CD14-positive monocyte (primary cell): ENCODE measurements around the gene TRIM3. TPM values are rescaled to one million over a fixed set of nuclear protein-coding genes. Genes with fewer than 3 reads are reported as not detected.

Experiments
- DNase-seq, 3 donors: peaks; one replicate each; pipeline ENCODE4 v3.0.0-alpha.2; 2011 to 2022
- H2AFZ ChIP-seq: 2 replicates; pipeline ENCODE4 v1.6.0; 2012; ENCODE audit warnings: mild to moderate bottlenecking, low read depth, low read length, inconsistent platforms; ENCODE audit not compliant: insufficient read depth, poor library complexity, severe bottlenecking
- H3K27ac ChIP-seq, 2 donors: 1 replicate in 1 of 2; 2 replicates in 1 of 2; pipeline ENCODE4 v1.5.1; 2012 to 2013; ENCODE audit warnings: low read length in 2 of 2, control low read depth in 1 of 2, inconsistent platforms in 1 of 2, low read depth in 1 of 2, mild to moderate bottlenecking in 1 of 2
- H3K27me3 ChIP-seq, 2 donors: one replicate each; pipeline versions ENCODE4 v1.6.0 to v1.6.1; 2011 to 2013; ENCODE audit warnings: low read length in 2 of 2; ENCODE audit not compliant: control insufficient read depth in 2 of 2, insufficient read depth in 2 of 2
- H3K36me3 ChIP-seq, 2 donors: replicated peaks in 1 of 2; 1 replicate in 1 of 2; 2 replicates in 1 of 2; pipeline versions ENCODE4 v1.5.1 to v1.6.1; 2012 to 2013; ENCODE audit warnings: low read length in 2 of 2, control low read depth in 1 of 2, inconsistent platforms in 1 of 2, mild to moderate bottlenecking in 1 of 2; ENCODE audit not compliant: insufficient read depth in 2 of 2, control insufficient read depth in 1 of 2
- H3K4me1 ChIP-seq, 2 donors: 1 replicate in 1 of 2; 2 replicates in 1 of 2; pipeline versions ENCODE4 v1.5.1 to v1.6.1; 2012 to 2013; ENCODE audit warnings: low read length in 2 of 2, control low read depth in 1 of 2, inconsistent platforms in 1 of 2, mild to moderate bottlenecking in 1 of 2, moderate library complexity in 1 of 2; ENCODE audit not compliant: insufficient read depth in 2 of 2, control insufficient read depth in 1 of 2
- H3K4me2 ChIP-seq: replicated peaks from 2 replicates; pipeline ENCODE3; 2012; ENCODE audit warnings: low read length, moderate library complexity, mild to moderate bottlenecking; ENCODE audit not compliant: poor library complexity, severe bottlenecking; ENCODE audit errors: extremely low read depth
- H3K4me3 ChIP-seq, 3 experiments: fragments of 200-600 bp in 1 of 3; sonication (generic) in 1 of 3; replicated peaks in 1 of 3; 1 replicate in 2 of 3; 2 replicates in 1 of 3; pipeline ENCODE4 v1.5.1; 2011 to 2013; ENCODE audit warnings: low read length in 3 of 3, mild to moderate bottlenecking in 3 of 3, control low read depth in 2 of 3, low read depth in 2 of 3, inconsistent platforms in 1 of 3, moderate library complexity in 1 of 3
- H3K79me2 ChIP-seq: 2 replicates; pipeline ENCODE4 v1.6.0; 2012; ENCODE audit warnings: mild to moderate bottlenecking, control low read depth, inconsistent platforms, low read length, moderate library complexity; ENCODE audit not compliant: insufficient read depth
- H3K9ac ChIP-seq: 2 replicates; pipeline ENCODE4 v1.6.0; 2017; ENCODE audit warnings: low read length, mild to moderate bottlenecking; ENCODE audit not compliant: insufficient read depth, poor library complexity, severe bottlenecking
- H3K9me3 ChIP-seq, 2 donors: replicated peaks in 1 of 2; 1 replicate in 1 of 2; 2 replicates in 1 of 2; pipeline versions ENCODE4 v1.5.1 to v1.6.1; 2012 to 2013; ENCODE audit warnings: low read length in 2 of 2, control low read depth in 1 of 2; ENCODE audit not compliant: control insufficient read depth in 1 of 2, insufficient read depth in 1 of 2
- H4K20me1 ChIP-seq: 2 replicates; pipeline ENCODE4 v1.6.0; 2012; ENCODE audit warnings: mild to moderate bottlenecking, low read length, control low read depth, moderate library complexity; ENCODE audit not compliant: insufficient read depth
- H3K27ac Mint-ChIP-seq, 7 donors: one replicate each; pipeline ENCODE4 v1.8.0; 2020; ENCODE audit warnings: mild to moderate bottlenecking in 7 of 7, mixed read lengths in 7 of 7, moderate library complexity in 6 of 7, inconsistent platforms in 2 of 7
- H3K27me3 Mint-ChIP-seq, 3 donors: one replicate each; pipeline ENCODE4 v1.8.0; 2021 to 2022; ENCODE audit warnings: low read depth in 3 of 3, mild to moderate bottlenecking in 3 of 3, mixed read lengths in 3 of 3, moderate library complexity in 3 of 3, inconsistent platforms in 1 of 3
- H3K36me3 Mint-ChIP-seq, 2 donors: one replicate each; pipeline ENCODE4 v1.8.0; 2020; ENCODE audit warnings: mixed read lengths in 2 of 2, inconsistent platforms in 1 of 2, mild to moderate bottlenecking in 1 of 2
- H3K4me1 Mint-ChIP-seq: one replicate; pipeline ENCODE4 v1.8.0; 2020; ENCODE audit warnings: mild to moderate bottlenecking, mixed read lengths
- H3K4me3 Mint-ChIP-seq, 2 donors: one replicate each; pipeline ENCODE4 v1.8.0; 2020; ENCODE audit warnings: mild to moderate bottlenecking in 2 of 2, mixed read lengths in 2 of 2, moderate library complexity in 1 of 2
- H3K9me3 Mint-ChIP-seq, 7 donors: one replicate each; pipeline ENCODE4 v1.8.0; 2020 to 2022; ENCODE audit warnings: mixed read lengths in 7 of 7, mild to moderate bottlenecking in 6 of 7, moderate library complexity in 6 of 7, inconsistent platforms in 2 of 7
- WGBS: methylation state at CpG from one replicate; pipeline ENCODE4 v1.1.5; 2013; ENCODE audit warnings: missing lambda C conversion rate; ENCODE audit not compliant: insufficient coverage; 5-methylcytosine and 5-hydroxymethylcytosine counted together
- intact Hi-C, 2 donors: fragments of 100-400 bp; cut with micrococcal nuclease; formaldehyde crosslinking; loops; one replicate each; pipeline versions ENCODE4 v1.15.0 to v1.15.1; 2023
- polyA plus RNA-seq, 3 donors: library from polyadenylated mRNA; depleted of rRNA in 1 of 3; unstranded in 2 of 3; stranded (reverse) in 1 of 3; fragments of 300-500 nt in 2 of 3; fragments of >200 nt in 1 of 3; fragmentation: Illumina TruSeq in 2 of 3; gene quantifications; 1 replicate in 2 of 3; 2 replicates in 1 of 3; pipeline ENCODE4 v1.2.3, GENCODE V29; 2012 to 2021
- TF ChIP-seq, protein P1 (sequence below): fragments of 200-600 bp; IDR thresholded peaks from one replicate; pipeline ENCODE4 v1.8.0; 2022; ENCODE audit warnings: antibody characterized with exemption, mild to moderate bottlenecking

Gene TRIM3
- polyA plus RNA-seq, 3 donors = 1.7 to 36.2 (median 3.3) TPM

DNA sequence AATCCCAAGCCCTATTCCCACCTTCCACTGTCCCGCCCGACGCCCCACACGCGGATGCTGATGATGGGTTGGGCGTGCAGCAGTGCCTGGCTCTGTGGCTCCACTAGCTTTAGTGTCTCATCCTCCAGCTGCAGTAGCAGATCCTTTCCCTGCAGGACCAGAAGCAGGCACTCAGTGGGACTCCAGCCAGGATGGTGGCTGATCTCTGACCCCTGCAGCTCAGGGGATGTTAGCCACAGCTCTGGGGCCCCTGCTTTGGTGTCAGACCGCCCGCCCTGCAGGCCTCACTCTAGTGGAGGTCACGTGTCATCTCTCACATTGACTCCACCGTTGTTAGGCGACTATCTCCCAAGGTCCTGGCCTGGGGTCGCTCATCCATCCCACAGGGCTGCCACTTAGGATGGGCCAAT is 71.7 kb downstream of the TRIM3 start:
- Histone ChIP-seq H3K36me3 (no peaks in the 10 kb centered on the region), H3K4me2 (no peak overlapping the region), H4K20me1 (no peaks in the 10 kb centered on the region), H3K4me3 (no peak overlapping the region), H3K4me1 (peaks cover 6 to 9% of the 10 kb centered on the region in 2 donors), H3K9ac (no peak overlapping the region), H3K27ac (no peak overlapping the region), H3K27me3 (no peaks in the 10 kb centered on the region), H3K79me2 (no peaks in the 10 kb centered on the region), H3K9me3 (no peaks in the 10 kb centered on the region), H2AFZ (no peak overlapping the region)
- 82% methylated on average over 8 of the region's 12 CpGs for WGBS
- TF ChIP-seq, protein P1, sequence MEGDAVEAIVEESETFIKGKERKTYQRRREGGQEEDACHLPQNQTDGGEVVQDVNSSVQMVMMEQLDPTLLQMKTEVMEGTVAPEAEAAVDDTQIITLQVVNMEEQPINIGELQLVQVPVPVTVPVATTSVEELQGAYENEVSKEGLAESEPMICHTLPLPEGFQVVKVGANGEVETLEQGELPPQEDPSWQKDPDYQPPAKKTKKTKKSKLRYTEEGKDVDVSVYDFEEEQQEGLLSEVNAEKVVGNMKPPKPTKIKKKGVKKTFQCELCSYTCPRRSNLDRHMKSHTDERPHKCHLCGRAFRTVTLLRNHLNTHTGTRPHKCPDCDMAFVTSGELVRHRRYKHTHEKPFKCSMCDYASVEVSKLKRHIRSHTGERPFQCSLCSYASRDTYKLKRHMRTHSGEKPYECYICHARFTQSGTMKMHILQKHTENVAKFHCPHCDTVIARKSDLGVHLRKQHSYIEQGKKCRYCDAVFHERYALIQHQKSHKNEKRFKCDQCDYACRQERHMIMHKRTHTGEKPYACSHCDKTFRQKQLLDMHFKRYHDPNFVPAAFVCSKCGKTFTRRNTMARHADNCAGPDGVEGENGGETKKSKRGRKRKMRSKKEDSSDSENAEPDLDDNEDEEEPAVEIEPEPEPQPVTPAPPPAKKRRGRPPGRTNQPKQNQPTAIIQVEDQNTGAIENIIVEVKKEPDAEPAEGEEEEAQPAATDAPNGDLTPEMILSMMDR = no peak
- Mint-ChIP-seq H3K4me3 (no peak overlapping the region), H3K27me3 (peaks cover 2 to 7% (median 3%) of the 10 kb centered on the region in 3 donors), H3K4me1 (peaks cover 11% of the 10 kb centered on the region), H3K36me3 (no peaks in the 10 kb centered on the region), H3K9me3 (no peaks in the 10 kb centered on the region), H3K27ac (no peak overlapping the region)
- intact Hi-C loops = no loop called here
- no peak for DNase-seq

GRCh38 chr11:6401464-6401863 is 72.3 kb downstream of the TRIM3 start:
- Histone ChIP-seq H4K20me1 (no peaks in the 10 kb centered on the region), H3K4me2 (no peak overlapping the region), H3K36me3 (no peaks in the 10 kb centered on the region), H2AFZ (no peak overlapping the region), H3K9ac (no peak overlapping the region), H3K79me2 (no peaks in the 10 kb centered on the region), H3K27me3 (no peaks in the 10 kb centered on the region), H3K4me1 (peaks cover 6 to 9% of the 10 kb centered on the region in 2 donors), H3K4me3 (no peak overlapping the region), H3K9me3 (no peaks in the 10 kb centered on the region), H3K27ac (no peak overlapping the region)
- peaks cover 11% of the 10 kb centered on the region for H3K4me1 Mint-ChIP-seq
- WGBS = 94% methylated on average over 3 of the region's 7 CpGs
- TF ChIP-seq, protein P1 = no peak
- intact Hi-C loops = no loop called here
- no peak overlapping the region for H3K4me3 Mint-ChIP-seq
- H3K27me3 Mint-ChIP-seq = peaks cover 3 to 7% (median 3%) of the 10 kb centered on the region in 3 donors
- no peak for DNase-seq
- no peaks in the 10 kb centered on the region for H3K9me3 Mint-ChIP-seq
- no peaks in the 10 kb centered on the region for H3K36me3 Mint-ChIP-seq
- no peak overlapping the region for H3K27ac Mint-ChIP-seq
